ENCODE data around the gene MAN2B1.
"Not testable (repeated sequence)": the region's sequence is repeated elsewhere in the genome, so short reads cannot be mapped to it uniquely, and the experiment has no call there.

MAN2B1 gene

GRCh38 chr19:12701596-12702282 is 35.2 kb upstream of the MAN2B1 start:
- Histone ChIP-seq H3K4me1 (ENCODE audit: control insufficient read depth, insufficient read depth, low read length) (no peaks in the 10 kb centered on the region), H3K36me3 (ENCODE audit: control insufficient read depth, insufficient read depth, low read length) (peaks cover 52% of the 10 kb centered on the region), H3K9ac (ENCODE audit: low read depth, low read length) (no peak overlapping the region), H3K27me3 (ENCODE audit: control insufficient read depth, insufficient read depth, low read length) (no peaks in the 10 kb centered on the region), H3K9me3 (ENCODE audit: control insufficient read depth, insufficient read depth, low read length) (no peaks in the 10 kb centered on the region), H3K4me3 (ENCODE audit: low read depth, low read length) (no peak overlapping the region)

GRCh38 chr19:12698138-12698537 is 31.6 kb upstream of the MAN2B1 start:
- Histone ChIP-seq H3K36me3 (ENCODE audit: control insufficient read depth, insufficient read depth, low read length) (peaks cover 31% of the 10 kb centered on the region), H3K9ac (ENCODE audit: low read depth, low read length) (no peak overlapping the region), H3K27me3 (ENCODE audit: control insufficient read depth, insufficient read depth, low read length) (no peaks in the 10 kb centered on the region), H3K4me3 (ENCODE audit: low read depth, low read length) (no peak overlapping the region), H3K9me3 (ENCODE audit: control insufficient read depth, insufficient read depth, low read length) (no peaks in the 10 kb centered on the region), H3K4me1 (ENCODE audit: control insufficient read depth, insufficient read depth, low read length) (no peaks in the 10 kb centered on the region)

DNA sequence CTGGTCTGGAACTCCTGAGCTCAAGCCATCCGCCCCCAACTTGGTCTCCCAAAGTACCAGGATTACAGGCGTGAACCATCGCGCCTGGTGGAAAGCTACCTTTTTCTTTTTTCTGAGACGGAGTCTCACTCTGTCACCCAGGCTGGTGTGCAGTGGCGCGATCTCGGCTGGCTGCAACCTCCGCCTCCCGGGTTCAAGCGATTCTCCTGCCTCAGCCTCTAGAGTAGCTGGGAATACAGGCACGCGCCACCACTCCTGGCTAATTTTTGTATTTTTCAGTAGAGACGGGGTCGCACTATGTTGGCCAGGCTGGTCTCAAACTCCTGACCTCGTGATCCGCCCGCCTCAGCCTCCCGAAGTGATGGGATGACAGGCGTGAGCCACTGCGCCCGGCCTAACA is 30.9 kb upstream of the MAN2B1 start:
- not testable (repeated sequence) for H3K9ac ChIP-seq (ENCODE audit: low read depth, low read length); H3K9me3 ChIP-seq (ENCODE audit: control insufficient read depth, insufficient read depth, low read length); H3K27me3 ChIP-seq (ENCODE audit: control insufficient read depth, insufficient read depth, low read length); H3K4me1 ChIP-seq (ENCODE audit: control insufficient read depth, insufficient read depth, low read length)
- Histone ChIP-seq H3K4me3 (ENCODE audit: low read depth, low read length) (peak overlapping the region; percentile 91), H3K36me3 (ENCODE audit: control insufficient read depth, insufficient read depth, low read length) (peaks cover 28% of the 10 kb centered on the region)

- peaks cover 20% of the 10 kb centered on the region for H3K36me3 ChIP-seq (ENCODE audit: control insufficient read depth, insufficient read depth, low read length)
- H3K4me1 ChIP-seq (ENCODE audit: control insufficient read depth, insufficient read depth, low read length), result no peaks in the 10 kb centered on the region
- H3K9ac ChIP-seq (ENCODE audit: low read depth, low read length), result peak within 1 kb of the TSS; percentile 54
- peak within 1 kb of the TSS; percentile 91 for H3K4me3 ChIP-seq (ENCODE audit: low read depth, low read length)
- no peaks in the 10 kb centered on the region for H3K9me3 ChIP-seq (ENCODE audit: control insufficient read depth, insufficient read depth, low read length)
- H3K27me3 ChIP-seq (ENCODE audit: control insufficient read depth, insufficient read depth, low read length), result no peaks in the 10 kb centered on the region
Observed at GRCh38 chr19:12696366-12697335, 30.1 kb upstream of the MAN2B1 start, which contains the start of gene FBXW9. Gene FBXW9, minus strand, starts transcription at chr19:12696631. Its CDS starts 50 bp downstream, at chr19:12696581.

DNA sequence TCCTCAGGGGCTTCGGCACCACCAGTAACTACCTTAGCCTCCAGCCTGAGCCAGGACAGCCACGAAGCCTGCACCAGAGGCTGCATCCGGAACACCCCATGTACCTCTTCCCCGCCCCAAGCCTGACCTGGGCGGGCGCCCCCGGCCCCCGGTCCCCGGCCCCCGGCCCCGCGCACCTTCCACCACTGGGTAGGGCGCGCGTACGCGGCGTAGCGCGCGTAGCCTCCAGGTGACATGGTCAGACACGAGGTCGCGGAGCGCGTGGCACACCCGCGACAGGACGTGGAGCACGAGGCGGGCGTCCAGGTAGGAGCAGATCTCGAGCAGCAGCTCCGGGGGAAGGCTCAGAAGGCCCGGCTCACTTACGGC is 29.4 kb upstream of the MAN2B1 start:
- peaks cover 13% of the 10 kb centered on the region for H3K36me3 ChIP-seq (ENCODE audit: control insufficient read depth, insufficient read depth, low read length)
- no peaks in the 10 kb centered on the region for H3K9me3 ChIP-seq (ENCODE audit: control insufficient read depth, insufficient read depth, low read length)
- H3K27me3 ChIP-seq (ENCODE audit: control insufficient read depth, insufficient read depth, low read length), result no peaks in the 10 kb centered on the region
- peak overlapping the region; percentile 54 for H3K9ac ChIP-seq (ENCODE audit: low read depth, low read length)
- no peaks in the 10 kb centered on the region for H3K4me1 ChIP-seq (ENCODE audit: control insufficient read depth, insufficient read depth, low read length)
- H3K4me3 ChIP-seq (ENCODE audit: low read depth, low read length), result peak overlapping the region; percentile 91

DNA sequence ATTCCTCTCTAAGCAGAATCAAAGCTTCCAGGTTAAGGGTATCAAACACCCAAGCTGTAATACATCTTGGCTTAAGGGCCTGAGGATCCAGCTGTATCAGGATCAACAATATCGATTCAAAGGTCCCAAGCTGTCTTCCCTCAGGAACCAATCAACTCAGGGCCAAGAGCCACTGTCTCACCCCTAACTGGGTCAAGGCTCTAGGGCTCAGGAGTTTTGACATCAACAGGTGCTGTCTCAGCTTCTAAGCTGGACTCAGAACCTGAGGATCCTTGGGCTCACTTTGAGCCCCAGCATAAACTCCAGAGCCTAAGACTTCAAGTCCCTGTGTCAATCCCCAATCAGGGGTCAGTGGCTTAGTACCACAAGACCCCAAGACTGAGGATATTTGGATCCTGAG is 29.0 kb upstream of the MAN2B1 start:
- Histone ChIP-seq H3K27me3 (ENCODE audit: control insufficient read depth, insufficient read depth, low read length) (no peaks in the 10 kb centered on the region), H3K36me3 (ENCODE audit: control insufficient read depth, insufficient read depth, low read length) (peaks cover 9% of the 10 kb centered on the region), H3K4me3 (ENCODE audit: low read depth, low read length) (peak overlapping the region; percentile 91), H3K4me1 (ENCODE audit: control insufficient read depth, insufficient read depth, low read length) (no peaks in the 10 kb centered on the region), H3K9ac (ENCODE audit: low read depth, low read length) (peak overlapping the region; percentile 38), H3K9me3 (ENCODE audit: control insufficient read depth, insufficient read depth, low read length) (no peaks in the 10 kb centered on the region)

DNA sequence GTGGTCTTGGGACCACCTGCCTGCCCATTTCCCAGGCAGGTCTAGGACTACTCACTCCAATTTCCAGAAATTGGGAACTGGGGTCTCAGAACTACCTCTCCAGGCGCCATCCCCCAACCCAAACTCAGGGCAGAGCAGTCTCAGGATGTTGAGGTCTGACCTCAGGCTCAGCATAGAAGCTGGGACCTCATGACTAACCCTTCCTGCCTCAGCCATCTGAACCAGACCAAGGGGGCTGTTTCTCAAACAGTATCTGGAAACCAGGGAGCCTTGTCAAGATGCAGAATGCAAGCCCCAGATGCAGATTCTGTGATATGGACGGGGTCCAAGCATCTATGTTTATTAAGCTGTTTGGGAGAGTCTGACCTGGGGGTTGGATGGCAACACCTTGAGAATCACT is 28.6 kb upstream of the MAN2B1 start:
- peaks cover 7% of the 10 kb centered on the region for H3K36me3 ChIP-seq (ENCODE audit: control insufficient read depth, insufficient read depth, low read length)
- no peaks in the 10 kb centered on the region for H3K4me1 ChIP-seq (ENCODE audit: control insufficient read depth, insufficient read depth, low read length)
- no peaks in the 10 kb centered on the region for H3K27me3 ChIP-seq (ENCODE audit: control insufficient read depth, insufficient read depth, low read length)
- H3K9ac ChIP-seq (ENCODE audit: low read depth, low read length), result no peak overlapping the region
- H3K9me3 ChIP-seq (ENCODE audit: control insufficient read depth, insufficient read depth, low read length), result no peaks in the 10 kb centered on the region
- no peak overlapping the region for H3K4me3 ChIP-seq (ENCODE audit: low read depth, low read length)

DNA sequence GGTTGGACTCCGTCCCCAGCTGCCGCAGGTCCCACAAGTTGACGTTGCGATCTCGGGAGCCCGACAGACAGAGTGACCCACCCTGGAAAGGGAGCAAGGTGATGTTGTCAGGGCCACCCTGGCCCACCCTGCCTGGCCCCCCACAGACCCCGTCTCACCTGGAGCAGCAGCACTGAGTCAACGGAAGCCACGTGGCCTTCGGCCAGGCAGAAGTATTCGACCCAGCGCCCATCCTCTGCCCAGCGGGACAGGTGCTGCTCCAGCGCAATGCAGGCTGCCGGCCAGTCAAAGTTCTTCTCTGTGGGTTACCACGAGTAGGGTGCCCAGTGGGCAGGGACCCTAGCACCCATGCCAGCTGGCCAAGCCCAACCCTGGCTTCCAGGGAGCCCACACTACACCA is 28.1 kb upstream of the MAN2B1 start:
- Histone ChIP-seq H3K36me3 (ENCODE audit: control insufficient read depth, insufficient read depth, low read length) (peaks cover 10% of the 10 kb centered on the region), H3K4me1 (ENCODE audit: control insufficient read depth, insufficient read depth, low read length) (no peaks in the 10 kb centered on the region), H3K9ac (ENCODE audit: low read depth, low read length) (no peak overlapping the region), H3K27me3 (ENCODE audit: control insufficient read depth, insufficient read depth, low read length) (no peaks in the 10 kb centered on the region), H3K4me3 (ENCODE audit: low read depth, low read length) (no peak overlapping the region), H3K9me3 (ENCODE audit: control insufficient read depth, insufficient read depth, low read length) (no peaks in the 10 kb centered on the region)

- Histone ChIP-seq H3K27me3 (ENCODE audit: control insufficient read depth, insufficient read depth, low read length) (no peaks in the 10 kb centered on the region), H3K4me1 (ENCODE audit: control insufficient read depth, insufficient read depth, low read length) (no peaks in the 10 kb centered on the region), H3K9ac (ENCODE audit: low read depth, low read length) (no peak overlapping the region), H3K36me3 (ENCODE audit: control insufficient read depth, insufficient read depth, low read length) (peaks cover 9% of the 10 kb centered on the region), H3K4me3 (ENCODE audit: low read depth, low read length) (no peak overlapping the region), H3K9me3 (ENCODE audit: control insufficient read depth, insufficient read depth, low read length) (no peaks in the 10 kb centered on the region)
Observed at GRCh38 chr19:12692960-12693359, 26.4 kb upstream of the MAN2B1 start.

GRCh38 chr19:12689581-12690216 is 23.2 kb upstream of the MAN2B1 start:
- H3K27me3 ChIP-seq (ENCODE audit: control insufficient read depth, insufficient read depth, low read length), result no peaks in the 10 kb centered on the region
- H3K9me3 ChIP-seq (ENCODE audit: control insufficient read depth, insufficient read depth, low read length), result no peaks in the 10 kb centered on the region
- peaks cover 9% of the 10 kb centered on the region for H3K36me3 ChIP-seq (ENCODE audit: control insufficient read depth, insufficient read depth, low read length)
- no peaks in the 10 kb centered on the region for H3K4me1 ChIP-seq (ENCODE audit: control insufficient read depth, insufficient read depth, low read length)
- no peak overlapping the region for H3K4me3 ChIP-seq (ENCODE audit: low read depth, low read length)
- H3K9ac ChIP-seq (ENCODE audit: low read depth, low read length), result no peak overlapping the region

DNA sequence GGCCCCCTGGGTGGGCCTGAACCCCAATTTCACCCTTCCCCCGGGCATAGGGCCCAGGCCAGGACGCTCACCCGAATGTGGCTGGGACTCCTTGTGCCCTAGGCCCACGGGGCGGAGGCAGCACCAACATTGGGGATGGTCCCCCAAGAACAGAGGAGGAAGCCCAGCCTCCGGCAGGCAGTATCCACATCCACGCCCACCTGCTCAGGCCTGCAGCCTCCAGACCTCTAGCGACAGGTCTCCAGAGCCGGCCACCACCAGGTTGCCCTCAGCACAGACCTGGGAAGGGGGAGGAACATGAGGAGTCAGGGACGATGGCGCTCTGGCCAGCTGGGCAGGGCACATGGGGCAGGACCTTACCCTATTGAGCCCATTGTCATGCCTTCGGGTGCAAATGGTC is 22.5 kb upstream of the MAN2B1 start:
- Histone ChIP-seq H3K4me3 (ENCODE audit: low read depth, low read length) (no peak overlapping the region), H3K4me1 (ENCODE audit: control insufficient read depth, insufficient read depth, low read length) (no peaks in the 10 kb centered on the region), H3K27me3 (ENCODE audit: control insufficient read depth, insufficient read depth, low read length) (no peaks in the 10 kb centered on the region), H3K9me3 (ENCODE audit: control insufficient read depth, insufficient read depth, low read length) (no peaks in the 10 kb centered on the region), H3K9ac (ENCODE audit: low read depth, low read length) (no peak overlapping the region), H3K36me3 (ENCODE audit: control insufficient read depth, insufficient read depth, low read length) (peaks cover 9% of the 10 kb centered on the region)

Measured in iPS-15b (cell line).